Gastroesophageal sphincter (tissue), 4 donors: ENCODE measurements around the gene CDK5R1. TPM values are rescaled to one million over a fixed set of nuclear protein-coding genes. Genes with fewer than 3 reads are reported as not detected.

Experiments used
- ATAC-seq: fragments of 150-250 bp; one replicate; pipeline ENCODE4 v1.9.1; 2016; ENCODE audit warnings: mild to moderate bottlenecking, moderate library complexity
- H3K27ac ChIP-seq, 4 donors: fragments of 200-600 bp; sonication (generic) in 3 of 4; 1 replicate in 3 of 4; 2 replicates in 1 of 4; pipeline ENCODE4 v1.5.1; 2016 to 2019
- H3K27me3 ChIP-seq: fragments of 200-600 bp; sonication (generic); one replicate; pipeline ENCODE4 v1.5.1; 2019
- H3K36me3 ChIP-seq, 2 donors: fragments of 200-600 bp; sonication (generic); one replicate each; pipeline ENCODE4 v1.5.1; 2019; ENCODE audit warnings: control low read depth in 1 of 2
- H3K4me1 ChIP-seq, 3 donors: fragments of 200-600 bp; sonication (generic); 1 replicate in 2 of 3; 2 replicates in 1 of 3; pipeline ENCODE4 v1.5.1; 2016 to 2019; ENCODE audit warnings: control low read depth in 2 of 3
- H3K4me3 ChIP-seq, 2 donors: fragments of 200-600 bp; sonication (generic); one replicate each; pipeline ENCODE4 v1.5.1; 2019; ENCODE audit warnings: mild to moderate bottlenecking in 1 of 2, moderate library complexity in 1 of 2
- H3K9me3 ChIP-seq, 3 donors: fragments of 200-600 bp; sonication (generic); one replicate each; pipeline ENCODE4 v1.5.1; 2017 to 2019; ENCODE audit warnings: control low read depth in 2 of 3
- EP300 ChIP-seq: sonication (generic); formaldehyde crosslinking; IDR thresholded peaks from one replicate; pipeline ENCODE4 v1.6.1; 2017; ENCODE audit warnings: antibody characterized with exemption, mild to moderate bottlenecking
- POLR2A ChIP-seq, 2 donors: fragments of 450-650 bp; IDR thresholded peaks; one replicate each; pipeline ENCODE4 v1.6.1; 2017; ENCODE audit warnings: antibody characterized with exemption in 2 of 2, mild to moderate bottlenecking in 2 of 2, moderate library complexity in 1 of 2
- POLR2AphosphoS5 ChIP-seq: sonication (generic); formaldehyde crosslinking; IDR thresholded peaks from one replicate; pipeline ENCODE4 v1.6.1; 2017; ENCODE audit warnings: antibody characterized with exemption
- WGBS, 2 donors: methylation state at CpG; one replicate each; pipeline ENCODE4 v1.1.5; 2018; ENCODE audit warnings: low coverage in 1 of 2; 5-methylcytosine and 5-hydroxymethylcytosine counted together
- total RNA-seq, 4 donors: library from RNA; depleted of rRNA; stranded (reverse); fragments of >200 nt; gene quantifications; one replicate each; pipeline ENCODE4 v1.1.0, GENCODE V29; 2016
- TF ChIP-seq, protein P1 (sequence below), 4 experiments: fragments of 200-600 bp in 2 of 4; fragments of 450-650 bp in 2 of 4; sonication (generic) in 1 of 4; IDR thresholded peaks; one replicate each; pipeline ENCODE4 v1.5.1; 2017 to 2019; ENCODE audit warnings: antibody characterized with exemption in 4 of 4, mild to moderate bottlenecking in 2 of 4, moderate library complexity in 2 of 4

Gene CDK5R1
- total RNA-seq, 4 donors from 2014 or later: 0.54 to 1.5 (median 1.0) TPM; not detected in 1

GRCh38 chr17:32461853-32462617, 24.8 kb upstream of the CDK5R1 start:
- H3K36me3 ChIP-seq: peaks cover 0 to 97% of the 10 kb centered on the region in 2 donors
- no peak for ATAC-seq

GRCh38 chr17:32463304-32463703, 23.5 kb upstream of the CDK5R1 start:
- WGBS, 2 donors: 85 to 94% methylated on average over 3 of the region's 3 CpGs
- H3K27ac ChIP-seq: no peak overlapping the region
- ATAC-seq: no peak
- H3K4me3 ChIP-seq: no peak overlapping the region
- no peaks in the 10 kb centered on the region for H3K27me3 ChIP-seq
- peaks cover 0 to 96% of the 10 kb centered on the region in 2 donors for H3K36me3 ChIP-seq
- TF ChIP-seq EP300: no peak
- no peak for TF ChIP-seq POLR2A (IDR thresholded peaks at IDR 0.05)
- TF ChIP-seq POLR2AphosphoS5: no peak
- H3K9me3 ChIP-seq: no peaks in the 10 kb centered on the region
- peaks cover 0 to 2% (median 0%) of the 10 kb centered on the region in 3 donors for H3K4me1 ChIP-seq

More at GRCh38 chr17:32461853-32462617, 24.8 kb upstream of the CDK5R1 start:
- Histone ChIP-seq H3K4me3 (no peak overlapping the region), H3K27ac (no peak overlapping the region), H3K9me3 (no peaks in the 10 kb centered on the region), H3K27me3 (no peaks in the 10 kb centered on the region), H3K4me1 (peaks cover 0 to 8% (median 0%) of the 10 kb centered on the region in 3 donors)
- TF ChIP-seq EP300: no peak
- TF ChIP-seq, protein P1, sequence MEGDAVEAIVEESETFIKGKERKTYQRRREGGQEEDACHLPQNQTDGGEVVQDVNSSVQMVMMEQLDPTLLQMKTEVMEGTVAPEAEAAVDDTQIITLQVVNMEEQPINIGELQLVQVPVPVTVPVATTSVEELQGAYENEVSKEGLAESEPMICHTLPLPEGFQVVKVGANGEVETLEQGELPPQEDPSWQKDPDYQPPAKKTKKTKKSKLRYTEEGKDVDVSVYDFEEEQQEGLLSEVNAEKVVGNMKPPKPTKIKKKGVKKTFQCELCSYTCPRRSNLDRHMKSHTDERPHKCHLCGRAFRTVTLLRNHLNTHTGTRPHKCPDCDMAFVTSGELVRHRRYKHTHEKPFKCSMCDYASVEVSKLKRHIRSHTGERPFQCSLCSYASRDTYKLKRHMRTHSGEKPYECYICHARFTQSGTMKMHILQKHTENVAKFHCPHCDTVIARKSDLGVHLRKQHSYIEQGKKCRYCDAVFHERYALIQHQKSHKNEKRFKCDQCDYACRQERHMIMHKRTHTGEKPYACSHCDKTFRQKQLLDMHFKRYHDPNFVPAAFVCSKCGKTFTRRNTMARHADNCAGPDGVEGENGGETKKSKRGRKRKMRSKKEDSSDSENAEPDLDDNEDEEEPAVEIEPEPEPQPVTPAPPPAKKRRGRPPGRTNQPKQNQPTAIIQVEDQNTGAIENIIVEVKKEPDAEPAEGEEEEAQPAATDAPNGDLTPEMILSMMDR (IDR thresholded peaks at IDR 0.05): peak; percentile 27 to 44 (median 31)
- TF ChIP-seq POLR2AphosphoS5: no peak
- 27 to 88% methylated on average over 1 of the region's 1 CpG for WGBS, 2 donors

GRCh38 chr17:32464374-32464773, 22.4 kb upstream of the CDK5R1 start:
- no peak for TF ChIP-seq POLR2A (IDR thresholded peaks at IDR 0.05)
- TF ChIP-seq, protein P1 (IDR thresholded peaks at IDR 0.05): no peak
- no peak for TF ChIP-seq EP300
- TF ChIP-seq POLR2AphosphoS5: no peak
- Histone ChIP-seq H3K4me1 (no peaks in the 10 kb centered on the region), H3K36me3 (peaks cover 0 to 94% of the 10 kb centered on the region in 2 donors), H3K27me3 (no peaks in the 10 kb centered on the region), H3K27ac (no peak overlapping the region), H3K4me3 (no peak overlapping the region), H3K9me3 (no peaks in the 10 kb centered on the region)
- WGBS, 2 donors: 73 to 86% methylated on average over 1 of the region's 1 CpG
- ATAC-seq: no peak

DNA sequence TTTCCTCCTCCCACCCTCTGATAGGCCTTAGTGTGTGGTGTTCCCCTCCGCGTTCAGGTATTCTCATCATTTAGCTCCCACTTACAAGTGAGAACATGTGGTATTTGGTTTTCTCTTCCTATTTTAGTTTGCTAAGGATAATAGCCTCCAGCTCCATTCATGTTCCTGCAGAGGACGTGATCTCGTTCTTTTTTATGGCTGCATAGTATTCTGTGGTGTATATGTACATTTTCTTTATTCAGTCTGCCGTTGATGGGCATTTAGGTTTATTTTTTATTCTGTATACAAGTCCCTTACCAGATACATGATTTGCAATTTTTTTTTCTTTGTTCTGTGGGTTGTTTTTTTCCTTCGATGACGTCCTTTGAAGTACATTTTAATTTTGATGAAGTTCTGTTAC, 18.8 kb upstream of the CDK5R1 start:
- Histone ChIP-seq H3K36me3 (peaks cover 0 to 97% of the 10 kb centered on the region in 2 donors), H3K27ac (no peak overlapping the region), H3K27me3 (no peaks in the 10 kb centered on the region), H3K4me1 (no peaks in the 10 kb centered on the region), H3K4me3 (no peak overlapping the region), H3K9me3 (no peaks in the 10 kb centered on the region)
- WGBS, 2 donors: 96 to 100% methylated on average over 5 to 7 of the region's 7 CpGs
- TF ChIP-seq, protein P1 (IDR thresholded peaks at IDR 0.05): no peak
- no peak for TF ChIP-seq POLR2A (IDR thresholded peaks at IDR 0.05)
- no peak for TF ChIP-seq EP300
- no peak for TF ChIP-seq POLR2AphosphoS5
- no peak for ATAC-seq

DNA sequence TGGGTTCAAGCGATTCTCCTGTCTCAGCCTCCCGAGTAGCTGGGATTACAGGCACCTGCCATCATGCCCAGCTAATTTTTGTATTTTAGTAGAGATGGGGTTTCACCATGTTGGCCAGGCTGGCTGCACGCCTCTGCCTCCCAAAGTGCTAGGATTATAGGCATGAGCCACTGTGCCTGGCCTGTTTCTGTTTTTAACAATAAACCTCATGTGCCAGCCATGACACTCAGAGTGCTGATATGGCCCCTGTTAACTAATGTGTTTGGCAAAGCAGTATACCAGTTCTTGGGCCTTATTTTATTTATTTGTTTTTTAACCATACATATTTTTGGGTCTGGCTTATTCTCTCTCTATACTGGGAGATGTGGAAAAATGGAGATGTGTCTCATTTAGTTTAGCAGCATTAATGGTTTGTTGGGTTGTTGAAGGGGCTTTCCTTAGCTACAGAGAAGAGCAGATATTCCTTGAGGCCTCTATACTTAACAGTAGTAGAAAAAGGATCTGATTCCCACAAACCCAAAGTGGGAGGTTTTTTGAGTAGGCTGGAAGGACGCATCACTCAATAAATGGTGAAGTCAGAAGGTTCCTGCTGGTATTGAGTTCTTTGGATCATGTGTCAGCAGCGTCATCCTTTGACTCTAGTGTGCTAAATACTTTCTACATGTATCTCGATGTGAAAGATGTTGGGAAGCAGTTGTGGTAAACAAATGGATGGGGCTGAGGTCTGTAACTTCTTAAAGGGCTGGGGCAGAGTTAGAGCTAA, 16.2 kb upstream of the CDK5R1 start:
- TF ChIP-seq, protein P1 (IDR thresholded peaks at IDR 0.05): no peak
- TF ChIP-seq POLR2AphosphoS5 (no peak), POLR2A (IDR thresholded peaks at IDR 0.05) (no peak), EP300 (no peak)
- Histone ChIP-seq H3K27ac (no peak overlapping the region), H3K4me3 (no peak overlapping the region), H3K27me3 (no peaks in the 10 kb centered on the region), H3K9me3 (no peaks in the 10 kb centered on the region), H3K36me3 (peaks cover 4 to 97% of the 10 kb centered on the region in 2 donors), H3K4me1 (no peaks in the 10 kb centered on the region)
- WGBS, 2 donors: 80 to 98% methylated on average over 3 to 6 of the region's 6 CpGs
- no peak for ATAC-seq
